OCI-LY7 (cell line): ENCODE measurements around the gene GRM4. TPM values are rescaled to one million over a fixed set of nuclear protein-coding genes. Genes with fewer than 3 reads are reported as not detected.

Experiments used
- Bru-seq: library from RNA; stranded (reverse); fragments of 400-500 nt; gene quantifications from one replicate; lab custom pipeline; 2021; lab: Mats Ljungman, UMichigan
- BruChase-seq, 2 experiments: library from RNA; stranded (reverse); fragments of 400-500 nt; gene quantifications; one replicate each; lab custom pipeline; 2021; lab: Mats Ljungman, UMichigan
- BruUV-seq: library from RNA; stranded (reverse); fragments of 400-500 nt; replicated peaks from 2 replicates; lab custom pipeline; 2021; lab: Mats Ljungman, UMichigan
- CTCF ChIA-PET: fragments of 300-600 bp; sonication (Branson Sonifier 250); formaldehyde crosslinking; loops from one replicate; lab custom pipeline; 2022; ENCODE audit warnings: antibody characterized with exemption; ENCODE audit not compliant: unreplicated experiment; lab: Charles Lee
- POLR2A ChIA-PET: fragments of 300-600 bp; sonication (Branson Sonifier 250); formaldehyde crosslinking; loops from one replicate; lab custom pipeline; 2022; ENCODE audit warnings: antibody characterized with exemption; lab: Charles Lee
- DNase-seq: peaks from one replicate; pipeline ENCODE4 v3.0.0-alpha.2; 2015; ENCODE audit warnings: low spot score
- H2AFZ ChIP-seq: fragments of 200-600 bp; sonication (generic), shearing (Covaris generic); 2 replicates; pipeline ENCODE4 v1.6.1; 2014; ENCODE audit warnings: mild to moderate bottlenecking, antibody characterized with exemption, low read length, moderate library complexity
- H3K27ac ChIP-seq: fragments of 200-600 bp; sonication (generic); 2 replicates; pipeline ENCODE4 v1.5.1; 2014; ENCODE audit warnings: mixed run types, low read depth, mild to moderate bottlenecking, moderate library complexity, low read length, inconsistent platforms; ENCODE audit not compliant: poor library complexity, severe bottlenecking
- H3K36me3 ChIP-seq: fragments of 200-600 bp; sonication (generic); 2 replicates; pipeline ENCODE4 v1.6.1; 2014; ENCODE audit warnings: mild to moderate bottlenecking, antibody characterized with exemption, low read length, moderate library complexity, mixed read lengths; ENCODE audit not compliant: insufficient read depth
- H3K4me1 ChIP-seq: fragments of 200-600 bp; sonication (generic); 2 replicates; pipeline ENCODE4 v1.5.1; 2014; ENCODE audit warnings: mild to moderate bottlenecking, low read length; ENCODE audit not compliant: insufficient read depth, poor library complexity, severe bottlenecking
- H3K4me2 ChIP-seq: fragments of 200-600 bp; sonication (generic); 2 replicates; pipeline ENCODE4 v1.6.1; 2014; ENCODE audit warnings: mild to moderate bottlenecking, low read length
- H3K4me3 ChIP-seq: fragments of 200-600 bp; sonication (generic); 2 replicates; pipeline ENCODE4 v1.5.1; 2014; ENCODE audit warnings: mild to moderate bottlenecking, low read depth, low read length; ENCODE audit not compliant: poor library complexity, severe bottlenecking
- H3K79me2 ChIP-seq: fragments of 200-600 bp; sonication (generic); 2 replicates; pipeline ENCODE4 v1.6.1; 2016; ENCODE audit warnings: low read depth, mild to moderate bottlenecking, low read length, moderate library complexity, mixed read lengths; ENCODE audit not compliant: insufficient read depth
- H3K9me2 ChIP-seq: fragments of 200-600 bp; sonication (generic); 2 replicates; pipeline ENCODE4 v1.6.1; 2016; ENCODE audit warnings: mild to moderate bottlenecking, low read length, mixed read lengths; ENCODE audit not compliant: insufficient read depth
- H3K9me3 ChIP-seq: fragments of 200-600 bp; sonication (generic); 2 replicates; pipeline ENCODE4 v1.6.1; 2014; ENCODE audit warnings: mild to moderate bottlenecking, mixed run types, low read length, mixed read lengths
- H4K20me1 ChIP-seq: fragments of 200-600 bp; sonication (generic); 2 replicates; pipeline ENCODE4 v1.6.1; 2014; ENCODE audit warnings: mild to moderate bottlenecking, antibody characterized with exemption, low read length, moderate library complexity, mixed read lengths; ENCODE audit not compliant: insufficient read depth
- CTCF ChIP-seq: fragments of 200-600 bp; sonication (generic); conservative IDR thresholded peaks from 2 replicates; pipeline ENCODE4 v1.5.1; 2014; ENCODE audit warnings: mild to moderate bottlenecking, antibody characterized with exemption, low read length, moderate library complexity, mixed read lengths
- EZH2phosphoT487 ChIP-seq: fragments of 200-600 bp; sonication (generic); IDR thresholded peaks from 2 replicates; pipeline ENCODE4 v1.6.1; 2018; ENCODE audit warnings: low read depth, borderline replicate concordance, mild to moderate bottlenecking, mixed run types, antibody characterized with exemption, low read length, moderate library complexity, mixed read lengths
- intact Hi-C: fragments of 100-400 bp; cut with micrococcal nuclease; formaldehyde crosslinking; loops from one replicate; pipeline ENCODE4 v1.10.0; 2022; ENCODE audit not compliant: unreplicated experiment
- long read RNA-seq: library from polyadenylated mRNA; stranded (forward); transcript quantifications from one replicate; pipeline ENCODE4 v2.0.0, GENCODE V29; 2022
- total RNA-seq, 2 experiments: library from RNA; depleted of rRNA in 1 of 2; stranded (reverse); fragments of >200 nt in 1 of 2; shearing (Covaris generic) in 1 of 2; gene quantifications; 2 replicates each; pipeline ENCODE4 v1.2.3, GENCODE V29; 2014 to 2022

The GRM4 gene
- total RNA-seq (2014; rRNA removed; shearing (Covaris generic)): 0.21 and 0.73 TPM in 2 replicates
- total RNA-seq (2022): 0.85 and 1.3 TPM in 2 replicates
- Bru-seq, nascent RNA: percentile 22 among the genes with signal in this experiment
- percentile 24 among the genes with signal in this experiment for BruChase-seq, experiment 1, labeled RNA remaining after a 6-hour chase
- percentile 25 among the genes with signal in this experiment for BruChase-seq, experiment 2, labeled RNA remaining after a 2-hour chase
- long read RNA-seq, partial matches to known transcripts: 0 of 1 reads
- long read RNA-seq, other reads (novel, unspliced or antisense): 1 of 1 reads

- Histone ChIP-seq H4K20me1 (no peaks in the 10 kb centered on the region), H3K27ac (peak within 1 kb of the TSS; percentile 52), H3K4me3 (peak within 1 kb of the TSS; percentile 56), H3K36me3 (no peaks in the 10 kb centered on the region), H3K9me3 (no peaks in the 10 kb centered on the region), H3K79me2 (no peaks in the 10 kb centered on the region), H3K4me2 (peak within 1 kb of the TSS; percentile 60), H3K4me1 (peaks cover 38% of the 10 kb centered on the region), H2AFZ (peak within 1 kb of the TSS; percentile 31; the same call in 1 of the 2 replicates), H3K9me2 (no peaks in the 10 kb centered on the region)
- POLR2A ChIA-PET: no interaction called here
- no TSS peak for BruUV-seq
- no peak for DNase-seq
- no peak for TF ChIP-seq EZH2phosphoT487
- intact Hi-C loops: no loop called here
- CTCF ChIA-PET: interaction anchor here (0.6 kb wide), 1 partner anchor 377 kb away, joined by 3 read pairs; no protein-coding TSS in a partner anchor
Observed at GRCh38 chr6:34146021-34146782, at the start of gene GRM4. Gene GRM4 (minus strand): TSS chr6:34146087. CDS start chr6:34133496, 12,591 bp downstream.

GRCh38 chr6:34194772-34195171, 48.9 kb upstream of the GRM4 start:
- BruUV-seq: no TSS peak
- H3K27ac ChIP-seq: no peak overlapping the region
- intact Hi-C loops: no loop called here
- no peak for DNase-seq
- no peaks in the 10 kb centered on the region for H3K79me2 ChIP-seq
- H3K4me3 ChIP-seq: no peak overlapping the region
- H3K4me1 ChIP-seq: peaks cover 7% of the 10 kb centered on the region
- TF ChIP-seq CTCF (peak; percentile 21; the same call in 1 of the 2 replicates), EZH2phosphoT487 (no peak)
- no peaks in the 10 kb centered on the region for H4K20me1 ChIP-seq
- H3K9me2 ChIP-seq: no peaks in the 10 kb centered on the region
- H3K36me3 ChIP-seq: no peaks in the 10 kb centered on the region
- CTCF ChIA-PET: no interaction called here
- H2AFZ ChIP-seq: no peak overlapping the region
- H3K9me3 ChIP-seq: no peaks in the 10 kb centered on the region
- H3K4me2 ChIP-seq: no peak overlapping the region
- POLR2A ChIA-PET: interaction anchor here (0.5 kb wide), 1 partner anchor 25 kb away, joined by 4 read pairs; no protein-coding TSS in a partner anchor

GRCh38 chr6:34190504-34191122, 44.7 kb upstream of the GRM4 start:
- peak overlapping the region; percentile 25; the same call in 1 of the 2 replicates for H2AFZ ChIP-seq
- DNase-seq: no peak
- no TSS peak for BruUV-seq
- peak; percentile 24; the same call in 1 of the 2 replicates for TF ChIP-seq CTCF
- no peak for TF ChIP-seq EZH2phosphoT487
- H3K4me2 ChIP-seq: no peak overlapping the region
- no peak overlapping the region for H3K27ac ChIP-seq
- ChIA-PET POLR2A (interaction anchor here (0.6 kb wide), 1 partner anchor 26 kb away, joined by 3 read pairs; no protein-coding TSS in a partner anchor), CTCF (interaction anchor here (0.6 to 0.7 kb wide), 2 partner anchors 11 to 231 kb away, joined by 3 to 4 read pairs; no protein-coding TSS in a partner anchor)
- H3K4me3 ChIP-seq: no peak overlapping the region
- H4K20me1 ChIP-seq: no peaks in the 10 kb centered on the region
- H3K9me3 ChIP-seq: no peaks in the 10 kb centered on the region
- no peaks in the 10 kb centered on the region for H3K4me1 ChIP-seq
- no peaks in the 10 kb centered on the region for H3K36me3 ChIP-seq
- H3K9me2 ChIP-seq: no peaks in the 10 kb centered on the region
- no peaks in the 10 kb centered on the region for H3K79me2 ChIP-seq
- intact Hi-C loops: loop anchor here (1.0 kb wide), 1 partner anchor 27 kb away; no protein-coding TSS in a partner anchor
